ENCODE results near the gene DNAJC16.

- no peak for TF ChIP-seq EZH2 (IDR thresholded peaks at IDR 0.05; ENCODE audit: low read length, unreplicated experiment)
- TF ChIP-seq CTCF (conservative IDR thresholded peaks at IDR 0.05; ENCODE audit: low read depth, low read length) = no peak
- no peak for TF ChIP-seq EZH2phosphoT487 (IDR thresholded peaks at IDR 0.05; ENCODE audit: borderline replicate concordance, low read length)
Measured at GRCh38 chr1:15489052-15489736, 37.5 kb upstream of the DNAJC16 start.

Data from PC-3 (cell line).